ENCODE measurements around the gene ACTR3C.

Gene ACTR3C

GRCh38 chr7:150340875-150341262 is 17.5 kb upstream of the ACTR3C start:
- no peak for TF ChIP-seq CTCF (IDR thresholded peaks at IDR 0.05; ENCODE audit: low read depth, low read length, poor library complexity, severe bottlenecking)
- no peak for TF ChIP-seq EZH2phosphoT487 (IDR thresholded peaks at IDR 0.05; ENCODE audit: borderline replicate concordance, low read length)
- no peaks in the 10 kb centered on the region for H3K27me3 ChIP-seq (ENCODE audit: control insufficient read depth, low read length)
- H3K79me2 ChIP-seq (ENCODE audit: control insufficient read depth, low read length): no peaks in the 10 kb centered on the region
- H3K9me2 ChIP-seq (replicated peaks; ENCODE audit: control insufficient read depth, low read length): no peaks in the 10 kb centered on the region
- peaks cover 11% of the 10 kb centered on the region; the same call in 1 of the 2 replicates for H3K9me3 ChIP-seq (ENCODE audit: control insufficient read depth, insufficient read depth, low read length)
- no peak overlapping the region for H3K27ac ChIP-seq (ENCODE audit: low read depth, low read length)
- no peaks in the 10 kb centered on the region for H3F3A ChIP-seq (ENCODE audit: control insufficient read depth, insufficient read depth)
- peaks cover 12% of the 10 kb centered on the region for H3K36me3 ChIP-seq (ENCODE audit: control insufficient read depth, low read length)
- no peaks in the 10 kb centered on the region for H3K4me1 ChIP-seq (ENCODE audit: control insufficient read depth, low read length)
- H4K20me1 ChIP-seq (ENCODE audit: control insufficient read depth, insufficient read depth, low read depth, low read length): no peaks in the 10 kb centered on the region
- H3K4me2 ChIP-seq (ENCODE audit: low read length): no peak overlapping the region
- H3K4me3 ChIP-seq (ENCODE audit: low read length): no peak overlapping the region

GRCh38 chr7:150340024-150340749 is 16.8 kb upstream of the ACTR3C start:
- H3K27me3 ChIP-seq (ENCODE audit: control insufficient read depth, low read length): no peaks in the 10 kb centered on the region
- no peaks in the 10 kb centered on the region for H4K20me1 ChIP-seq (ENCODE audit: control insufficient read depth, insufficient read depth, low read depth, low read length)
- no peak overlapping the region for H3K27ac ChIP-seq (ENCODE audit: low read depth, low read length)
- H3K4me1 ChIP-seq (ENCODE audit: control insufficient read depth, low read length): no peaks in the 10 kb centered on the region
- peaks cover 12% of the 10 kb centered on the region for H3K36me3 ChIP-seq (ENCODE audit: control insufficient read depth, low read length)
- no peaks in the 10 kb centered on the region for H3K79me2 ChIP-seq (ENCODE audit: control insufficient read depth, low read length)
- no peak for TF ChIP-seq EZH2phosphoT487 (IDR thresholded peaks at IDR 0.05; ENCODE audit: borderline replicate concordance, low read length)
- TF ChIP-seq CTCF (IDR thresholded peaks at IDR 0.05; ENCODE audit: low read depth, low read length, poor library complexity, severe bottlenecking): no peak
- H3F3A ChIP-seq (ENCODE audit: control insufficient read depth, insufficient read depth): no peaks in the 10 kb centered on the region
- no peak overlapping the region for H3K4me2 ChIP-seq (ENCODE audit: low read length)
- H3K9me3 ChIP-seq (ENCODE audit: control insufficient read depth, insufficient read depth, low read length): peaks cover 11% of the 10 kb centered on the region; the same call in 1 of the 2 replicates
- H3K4me3 ChIP-seq (ENCODE audit: low read length): no peak overlapping the region
- H3K9me2 ChIP-seq (replicated peaks; ENCODE audit: control insufficient read depth, low read length): no peaks in the 10 kb centered on the region

DNA sequence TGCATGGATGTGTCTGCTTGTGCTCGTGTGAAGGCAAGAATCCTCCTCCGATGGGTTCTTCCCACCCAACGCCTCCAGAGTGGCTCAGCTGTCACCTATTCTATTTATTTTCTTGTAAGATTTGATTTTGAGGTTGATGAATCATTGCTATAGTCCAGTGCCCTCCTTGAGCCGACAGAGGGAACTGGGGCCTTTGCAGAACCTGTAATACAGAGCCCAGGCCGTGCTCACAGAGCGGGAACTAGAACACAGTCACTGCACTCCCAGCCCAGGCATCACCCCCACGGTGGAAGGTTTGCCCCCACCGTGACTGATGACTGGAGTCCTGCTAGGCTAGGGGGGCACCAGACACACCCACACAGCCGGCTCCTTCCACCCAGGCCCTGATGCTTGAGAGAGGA is 16.1 kb upstream of the ACTR3C start:
- Histone ChIP-seq H3K79me2 (ENCODE audit: control insufficient read depth, low read length) (no peaks in the 10 kb centered on the region), H3F3A (ENCODE audit: control insufficient read depth, insufficient read depth) (no peaks in the 10 kb centered on the region), H3K4me1 (ENCODE audit: control insufficient read depth, low read length) (no peaks in the 10 kb centered on the region), H3K4me3 (ENCODE audit: low read length) (no peak overlapping the region), H3K36me3 (ENCODE audit: control insufficient read depth, low read length) (peaks cover 12% of the 10 kb centered on the region), H3K9me2 (replicated peaks; ENCODE audit: control insufficient read depth, low read length) (no peaks in the 10 kb centered on the region), H3K9me3 (ENCODE audit: control insufficient read depth, insufficient read depth, low read length) (peaks cover 11% of the 10 kb centered on the region; the same call in 1 of the 2 replicates), H3K27me3 (ENCODE audit: control insufficient read depth, low read length) (no peaks in the 10 kb centered on the region), H3K27ac (ENCODE audit: low read depth, low read length) (no peak overlapping the region), H3K4me2 (ENCODE audit: low read length) (no peak overlapping the region), H4K20me1 (ENCODE audit: control insufficient read depth, insufficient read depth, low read depth, low read length) (no peaks in the 10 kb centered on the region)
- no peak for TF ChIP-seq CTCF (IDR thresholded peaks at IDR 0.05; ENCODE audit: low read depth, low read length, poor library complexity, severe bottlenecking)

Data from DOHH2 (cell line).